BJ (cell line): ENCODE results near the gene ATP8A2. TPM values are rescaled to one million over a fixed set of nuclear protein-coding genes. Genes with fewer than 3 reads are reported as not detected.

ENCODE experiments used
- CTCF ChIA-PET: fragments of 350-600 bp; formaldehyde crosslinking; extraction: SDS; loops from one replicate; lab custom pipeline; 2021; ENCODE audit warnings: antibody characterized with exemption, inconsistent platforms; lab: Yijun Ruan, JAX
- POLR2A ChIA-PET: fragments of 300-600 bp; sonication (Branson Sonifier 250); formaldehyde crosslinking; extraction: SDS; loops from one replicate; lab custom pipeline; 2021; ENCODE audit warnings: antibody characterized with exemption; lab: Charles Lee
- DNase-seq: peaks from one replicate; pipeline ENCODE4 v3.0.0-alpha.2; 2011; ENCODE audit warnings: low read depth
- H3K27me3 ChIP-seq: 2 replicates; pipeline ENCODE4 v1.6.0; 2011; ENCODE audit warnings: low read length; ENCODE audit not compliant: control insufficient read depth, insufficient read depth
- H3K36me3 ChIP-seq: 2 replicates; pipeline ENCODE4 v1.5.1; 2011; ENCODE audit warnings: low read length; ENCODE audit not compliant: control insufficient read depth, insufficient read depth
- H3K4me3 ChIP-seq: 2 replicates; pipeline ENCODE4 v1.5.1; 2011; ENCODE audit warnings: low read depth, mild to moderate bottlenecking, control low read depth, low read length
- polyA plus RNA-seq: library from polyadenylated mRNA; depleted of rRNA; stranded (reverse); fragments of >200 nt; gene quantifications from 2 replicates; pipeline ENCODE4 v1.2.3, GENCODE V29; 2011
- TF ChIP-seq, protein P1 (sequence below): IDR thresholded peaks from 2 replicates; pipeline ENCODE4 v1.5.1; 2011; ENCODE audit warnings: low read depth, mild to moderate bottlenecking, control low read depth, inconsistent platforms, low read length, moderate library complexity; ENCODE audit not compliant: insufficient read depth

The ATP8A2 gene
- polyA plus RNA-seq, 1 experiment = 0.02 TPM

DNA sequence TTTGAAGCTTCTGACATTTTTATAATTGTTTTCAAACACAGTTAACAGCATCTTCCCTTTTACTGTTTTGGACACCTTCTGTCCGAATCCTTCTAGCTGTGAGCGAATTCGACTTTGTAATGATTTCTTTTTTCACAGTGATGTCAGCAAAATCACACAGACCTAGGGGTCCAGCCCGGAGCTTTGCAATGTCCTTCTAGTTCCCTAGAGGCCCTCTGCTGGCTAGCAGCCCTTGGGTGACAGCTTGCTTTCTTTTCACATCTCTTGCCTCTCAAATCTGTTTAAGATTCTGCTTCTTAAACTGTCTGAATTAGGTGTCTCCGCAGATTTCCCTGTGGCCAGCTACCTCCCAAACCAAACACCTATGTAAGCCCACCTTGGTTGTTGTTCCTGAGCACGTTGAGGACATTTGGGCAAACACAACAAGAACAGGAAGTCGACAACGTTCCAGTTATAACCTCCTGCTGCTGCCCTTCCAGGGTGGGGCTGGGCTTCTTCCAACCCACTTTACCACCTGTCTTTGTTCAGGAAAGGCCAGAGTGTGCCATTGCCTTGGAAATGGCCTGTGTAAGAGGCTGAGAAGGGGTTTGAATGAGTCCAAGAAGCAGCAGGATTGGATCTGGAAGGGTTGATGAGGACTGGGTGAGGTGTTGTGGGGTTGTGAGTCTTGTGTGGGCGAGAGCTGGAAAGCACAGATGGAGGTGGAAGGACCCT, 123.1 kb downstream of the ATP8A2 start:
- CTCF ChIA-PET = interaction anchor here (0.5 kb wide), 1 partner anchor 119 kb away, joined by 5 read pairs; no protein-coding TSS in a partner anchor

GRCh38 chr13:25501231-25501630, 129.5 kb downstream of the ATP8A2 start:
- Histone ChIP-seq H3K4me3 (no peak overlapping the region), H3K36me3 (no peaks in the 10 kb centered on the region), H3K27me3 (no peaks in the 10 kb centered on the region)
- ChIA-PET POLR2A (no interaction called here), CTCF (no interaction called here)
- DNase-seq = no peak
- TF ChIP-seq, protein P1, sequence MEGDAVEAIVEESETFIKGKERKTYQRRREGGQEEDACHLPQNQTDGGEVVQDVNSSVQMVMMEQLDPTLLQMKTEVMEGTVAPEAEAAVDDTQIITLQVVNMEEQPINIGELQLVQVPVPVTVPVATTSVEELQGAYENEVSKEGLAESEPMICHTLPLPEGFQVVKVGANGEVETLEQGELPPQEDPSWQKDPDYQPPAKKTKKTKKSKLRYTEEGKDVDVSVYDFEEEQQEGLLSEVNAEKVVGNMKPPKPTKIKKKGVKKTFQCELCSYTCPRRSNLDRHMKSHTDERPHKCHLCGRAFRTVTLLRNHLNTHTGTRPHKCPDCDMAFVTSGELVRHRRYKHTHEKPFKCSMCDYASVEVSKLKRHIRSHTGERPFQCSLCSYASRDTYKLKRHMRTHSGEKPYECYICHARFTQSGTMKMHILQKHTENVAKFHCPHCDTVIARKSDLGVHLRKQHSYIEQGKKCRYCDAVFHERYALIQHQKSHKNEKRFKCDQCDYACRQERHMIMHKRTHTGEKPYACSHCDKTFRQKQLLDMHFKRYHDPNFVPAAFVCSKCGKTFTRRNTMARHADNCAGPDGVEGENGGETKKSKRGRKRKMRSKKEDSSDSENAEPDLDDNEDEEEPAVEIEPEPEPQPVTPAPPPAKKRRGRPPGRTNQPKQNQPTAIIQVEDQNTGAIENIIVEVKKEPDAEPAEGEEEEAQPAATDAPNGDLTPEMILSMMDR = no peak

More for the DNA sequence above, 123.1 kb downstream of the ATP8A2 start:
- Histone ChIP-seq H3K27me3 (no peaks in the 10 kb centered on the region), H3K4me3 (no peak overlapping the region), H3K36me3 (no peaks in the 10 kb centered on the region)
- TF ChIP-seq, protein P1 = no peak
- POLR2A ChIA-PET = no interaction called here
- DNase-seq = no peak

- POLR2A ChIA-PET = no interaction called here
- TF ChIP-seq, protein P1 = no peak
- Histone ChIP-seq H3K27me3 (no peaks in the 10 kb centered on the region), H3K36me3 (no peaks in the 10 kb centered on the region), H3K4me3 (no peak overlapping the region)
- CTCF ChIA-PET = interaction anchor here (1.1 kb wide), 1 partner anchor 14 kb away, joined by 3 read pairs; no protein-coding TSS in a partner anchor
- no peak for DNase-seq
These were observed 130.3 kb downstream of the ATP8A2 start for GRCh38 chr13:25502031-25502430.

GRCh38 chr13:25502551-25502950, 130.8 kb downstream of the ATP8A2 start:
- Histone ChIP-seq H3K27me3 (no peaks in the 10 kb centered on the region), H3K4me3 (no peak overlapping the region), H3K36me3 (no peaks in the 10 kb centered on the region)
- ChIA-PET POLR2A (no interaction called here), CTCF (interaction anchor here (1.1 kb wide), 1 partner anchor 13 kb away, joined by 3 read pairs; no protein-coding TSS in a partner anchor)
- TF ChIP-seq, protein P1 = no peak
- no peak for DNase-seq

GRCh38 chr13:25503856-25504255, 132.1 kb downstream of the ATP8A2 start:
- Histone ChIP-seq H3K36me3 (no peaks in the 10 kb centered on the region), H3K4me3 (no peak overlapping the region), H3K27me3 (no peaks in the 10 kb centered on the region)
- CTCF ChIA-PET = no interaction called here
- DNase-seq = no peak
- TF ChIP-seq, protein P1 = no peak
- POLR2A ChIA-PET = no interaction called here
